ENCODE results near the gene LARGE1. TPM values are rescaled to one million over a fixed set of nuclear protein-coding genes. Genes with fewer than 3 reads are reported as not detected.

The LARGE1 gene
- total RNA-seq, 1 donor from 2014 or later = 2.4 TPM

DNA sequence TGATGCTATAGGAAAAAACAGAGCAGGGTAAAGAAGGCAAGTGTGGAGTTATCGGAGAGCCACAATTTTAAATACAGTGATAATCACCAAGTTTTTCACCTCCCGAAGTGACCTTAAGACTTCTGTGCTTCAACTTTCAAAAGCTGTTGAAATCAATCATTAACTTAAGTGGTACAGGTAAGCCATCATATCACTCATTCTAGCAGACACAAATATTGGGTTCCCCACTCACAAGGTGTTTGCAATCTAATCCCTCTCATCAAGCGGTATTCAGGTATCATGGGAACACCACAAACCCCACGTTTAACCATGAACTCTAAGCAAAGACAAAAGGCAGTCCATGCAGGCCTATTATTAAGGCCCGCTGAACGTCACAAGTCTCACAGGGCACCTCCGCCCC lies 26.8 kb downstream of the LARGE1 start:
- Histone ChIP-seq H3K4me3 (ENCODE audit: low read depth, low read length) (no peak overlapping the region), H3K36me3 (ENCODE audit: control insufficient read depth, insufficient read depth, low read length) (no peaks in the 10 kb centered on the region), H3K27me3 (ENCODE audit: control insufficient read depth, insufficient read depth, low read length) (no peaks in the 10 kb centered on the region)
- TF ChIP-seq, protein P1, sequence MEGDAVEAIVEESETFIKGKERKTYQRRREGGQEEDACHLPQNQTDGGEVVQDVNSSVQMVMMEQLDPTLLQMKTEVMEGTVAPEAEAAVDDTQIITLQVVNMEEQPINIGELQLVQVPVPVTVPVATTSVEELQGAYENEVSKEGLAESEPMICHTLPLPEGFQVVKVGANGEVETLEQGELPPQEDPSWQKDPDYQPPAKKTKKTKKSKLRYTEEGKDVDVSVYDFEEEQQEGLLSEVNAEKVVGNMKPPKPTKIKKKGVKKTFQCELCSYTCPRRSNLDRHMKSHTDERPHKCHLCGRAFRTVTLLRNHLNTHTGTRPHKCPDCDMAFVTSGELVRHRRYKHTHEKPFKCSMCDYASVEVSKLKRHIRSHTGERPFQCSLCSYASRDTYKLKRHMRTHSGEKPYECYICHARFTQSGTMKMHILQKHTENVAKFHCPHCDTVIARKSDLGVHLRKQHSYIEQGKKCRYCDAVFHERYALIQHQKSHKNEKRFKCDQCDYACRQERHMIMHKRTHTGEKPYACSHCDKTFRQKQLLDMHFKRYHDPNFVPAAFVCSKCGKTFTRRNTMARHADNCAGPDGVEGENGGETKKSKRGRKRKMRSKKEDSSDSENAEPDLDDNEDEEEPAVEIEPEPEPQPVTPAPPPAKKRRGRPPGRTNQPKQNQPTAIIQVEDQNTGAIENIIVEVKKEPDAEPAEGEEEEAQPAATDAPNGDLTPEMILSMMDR (IDR thresholded peaks at IDR 0.05; ENCODE audit: insufficient read depth, low read length, severe bottlenecking) = no peak
- no peak for FAIRE-seq
- no peak for DNase-seq (ENCODE audit: low read depth)

DNA sequence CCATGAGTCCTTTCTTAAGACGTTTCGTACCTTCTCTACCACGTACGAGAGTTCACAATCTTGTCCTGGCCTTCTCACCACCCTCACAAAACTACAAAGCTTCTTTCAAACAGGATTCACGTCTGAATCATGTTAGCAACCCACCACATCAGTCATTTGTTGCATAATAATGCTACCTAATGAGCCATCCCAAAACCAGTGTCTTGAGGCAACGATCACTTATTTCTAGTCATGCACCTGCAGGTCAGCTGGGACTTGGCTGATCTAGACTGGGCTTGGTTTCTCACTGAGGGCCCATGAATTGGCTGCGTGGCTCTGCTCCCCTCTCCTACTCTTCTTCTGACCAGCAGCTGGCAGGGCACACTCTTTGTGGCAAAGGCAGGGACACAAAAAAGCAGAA lies 28.3 kb downstream of the LARGE1 start:
- FAIRE-seq (no peak), DNase-seq (ENCODE audit: low read depth) (no peak)
- no peak overlapping the region for H3K4me3 ChIP-seq (ENCODE audit: low read depth, low read length)
- no peaks in the 10 kb centered on the region for H3K27me3 ChIP-seq (ENCODE audit: control insufficient read depth, insufficient read depth, low read length)
- no peaks in the 10 kb centered on the region for H3K36me3 ChIP-seq (ENCODE audit: control insufficient read depth, insufficient read depth, low read length)
- TF ChIP-seq, protein P1 (IDR thresholded peaks at IDR 0.05; ENCODE audit: insufficient read depth, low read length, severe bottlenecking) = no peak

DNA sequence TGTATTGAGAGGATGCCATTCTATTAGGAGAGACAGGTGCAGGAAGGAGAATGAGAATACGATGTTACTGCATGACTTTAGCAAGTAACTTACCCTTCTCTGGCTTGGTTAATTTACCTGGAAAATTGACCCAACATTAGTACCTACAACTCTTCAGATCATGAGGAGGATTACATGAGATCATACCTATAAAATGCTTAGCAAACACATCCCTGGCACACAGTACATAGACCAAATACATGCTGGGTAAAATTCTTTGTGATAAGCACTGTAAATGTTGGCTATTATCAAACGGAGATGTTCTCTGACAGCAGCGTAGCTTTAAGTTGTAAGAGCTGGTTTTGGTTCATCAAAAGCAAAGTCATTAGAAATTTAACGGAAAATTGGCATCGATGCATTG lies 28.8 kb downstream of the LARGE1 start:
- H3K27me3 ChIP-seq (ENCODE audit: control insufficient read depth, insufficient read depth, low read length) = no peaks in the 10 kb centered on the region
- DNase-seq (ENCODE audit: low read depth) (no peak), FAIRE-seq (no peak)
- no peaks in the 10 kb centered on the region for H3K36me3 ChIP-seq (ENCODE audit: control insufficient read depth, insufficient read depth, low read length)
- no peak overlapping the region for H3K4me3 ChIP-seq (ENCODE audit: low read depth, low read length)
- TF ChIP-seq, protein P1 (IDR thresholded peaks at IDR 0.05; ENCODE audit: insufficient read depth, low read length, severe bottlenecking) = no peak

DNA sequence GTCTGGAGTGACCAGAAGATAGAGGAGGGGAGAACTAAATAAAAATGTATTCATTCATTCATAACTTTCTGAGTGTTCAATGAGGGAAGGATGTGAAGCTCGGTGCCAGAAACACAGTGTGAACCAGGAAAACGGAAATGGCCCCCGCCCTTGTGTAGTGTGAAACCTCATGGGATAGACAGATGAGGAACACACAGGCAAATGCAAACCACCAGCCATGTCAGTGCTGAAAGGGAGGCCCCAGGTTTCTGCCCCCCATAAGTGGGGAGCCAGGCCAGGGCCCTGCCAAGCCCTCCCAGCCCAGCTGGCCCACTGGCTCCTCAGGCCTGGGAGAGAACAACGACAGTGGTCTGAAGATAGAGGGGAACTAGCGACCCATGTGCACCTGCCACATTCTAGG lies 30.5 kb downstream of the LARGE1 start:
- TF ChIP-seq, protein P1 (IDR thresholded peaks at IDR 0.05; ENCODE audit: insufficient read depth, low read length, severe bottlenecking) = no peak
- H3K36me3 ChIP-seq (ENCODE audit: control insufficient read depth, insufficient read depth, low read length) = no peaks in the 10 kb centered on the region
- FAIRE-seq (no peak), DNase-seq (ENCODE audit: low read depth) (no peak)
- H3K4me3 ChIP-seq (ENCODE audit: low read depth, low read length) = no peak overlapping the region
- H3K27me3 ChIP-seq (ENCODE audit: control insufficient read depth, insufficient read depth, low read length) = no peaks in the 10 kb centered on the region

DNA sequence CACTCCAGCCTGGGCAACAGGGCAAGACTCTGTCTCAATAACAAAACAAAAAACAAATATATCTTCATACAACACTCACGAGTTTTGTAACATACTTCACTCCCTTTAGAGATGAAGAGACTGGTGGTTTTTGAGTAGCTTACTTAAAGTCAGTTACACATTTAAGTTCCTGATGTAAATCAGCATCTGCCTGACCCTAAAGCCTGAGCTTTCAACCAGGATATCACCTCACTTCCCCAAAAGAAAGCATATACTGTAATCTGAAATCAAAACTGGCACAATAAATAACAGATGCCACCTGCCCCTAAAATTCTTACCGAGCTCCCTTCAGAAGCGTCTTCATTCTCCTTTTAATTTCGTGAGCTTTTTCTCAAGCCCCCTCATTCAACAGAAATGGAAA lies 31.5 kb downstream of the LARGE1 start:
- DNase-seq (ENCODE audit: low read depth) = no peak
- TF ChIP-seq, protein P1 (IDR thresholded peaks at IDR 0.05; ENCODE audit: insufficient read depth, low read length, severe bottlenecking) = no peak
- H3K4me3 ChIP-seq (ENCODE audit: low read depth, low read length) = no peak overlapping the region
- no peak for FAIRE-seq
- H3K27me3 ChIP-seq (ENCODE audit: control insufficient read depth, insufficient read depth, low read length) = no peaks in the 10 kb centered on the region
- H3K36me3 ChIP-seq (ENCODE audit: control insufficient read depth, insufficient read depth, low read length) = no peaks in the 10 kb centered on the region

DNA sequence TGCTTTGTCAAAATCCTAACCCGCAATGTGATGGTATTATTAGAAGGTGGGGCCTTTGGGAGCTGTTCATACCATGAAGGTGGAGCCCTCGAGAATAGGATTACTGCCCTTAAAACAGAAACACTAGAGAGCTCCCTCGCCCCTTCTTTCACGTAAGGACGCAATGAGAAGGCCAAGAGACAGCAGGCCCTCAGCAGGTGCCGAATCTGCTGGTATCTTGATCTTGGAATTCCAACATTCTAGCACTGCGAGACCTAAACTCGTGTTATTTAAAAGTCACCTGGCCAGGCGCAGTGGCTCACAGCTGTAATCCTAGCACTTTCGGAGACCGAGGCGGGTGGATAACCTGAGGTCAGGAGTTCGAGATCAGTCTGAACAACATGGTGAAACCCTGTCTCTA lies 33.1 kb downstream of the LARGE1 start:
- DNase-seq (ENCODE audit: low read depth) = no peak
- TF ChIP-seq, protein P1 (IDR thresholded peaks at IDR 0.05; ENCODE audit: insufficient read depth, low read length, severe bottlenecking) = no peak
- Histone ChIP-seq H3K4me3 (ENCODE audit: low read depth, low read length) (no peak overlapping the region), H3K27me3 (ENCODE audit: control insufficient read depth, insufficient read depth, low read length) (no peaks in the 10 kb centered on the region), H3K36me3 (ENCODE audit: control insufficient read depth, insufficient read depth, low read length) (no peaks in the 10 kb centered on the region)
- FAIRE-seq = no peak
